Measurements from ENCODE around the gene SELENOM.

DNA sequence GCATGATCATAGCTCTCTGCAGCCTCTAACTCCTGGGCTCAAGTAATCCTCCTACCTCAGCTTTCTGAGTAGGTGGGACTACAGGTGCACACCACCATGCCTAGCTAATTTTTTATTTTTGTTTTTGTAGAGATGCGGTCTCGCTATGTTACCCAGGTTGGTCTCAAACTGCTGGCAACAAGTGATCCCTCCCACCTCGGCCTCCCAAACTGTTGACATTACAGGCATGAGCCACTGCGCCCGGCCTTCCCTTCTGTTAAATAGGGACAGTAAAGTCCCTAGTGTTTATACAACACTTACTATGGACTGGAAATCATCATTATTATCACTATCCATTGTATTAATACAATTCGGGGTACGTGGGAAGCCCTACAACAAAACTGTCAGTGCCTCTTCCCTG is 12.6 kb downstream of the SELENOM start:
- TF ChIP-seq, protein P1, sequence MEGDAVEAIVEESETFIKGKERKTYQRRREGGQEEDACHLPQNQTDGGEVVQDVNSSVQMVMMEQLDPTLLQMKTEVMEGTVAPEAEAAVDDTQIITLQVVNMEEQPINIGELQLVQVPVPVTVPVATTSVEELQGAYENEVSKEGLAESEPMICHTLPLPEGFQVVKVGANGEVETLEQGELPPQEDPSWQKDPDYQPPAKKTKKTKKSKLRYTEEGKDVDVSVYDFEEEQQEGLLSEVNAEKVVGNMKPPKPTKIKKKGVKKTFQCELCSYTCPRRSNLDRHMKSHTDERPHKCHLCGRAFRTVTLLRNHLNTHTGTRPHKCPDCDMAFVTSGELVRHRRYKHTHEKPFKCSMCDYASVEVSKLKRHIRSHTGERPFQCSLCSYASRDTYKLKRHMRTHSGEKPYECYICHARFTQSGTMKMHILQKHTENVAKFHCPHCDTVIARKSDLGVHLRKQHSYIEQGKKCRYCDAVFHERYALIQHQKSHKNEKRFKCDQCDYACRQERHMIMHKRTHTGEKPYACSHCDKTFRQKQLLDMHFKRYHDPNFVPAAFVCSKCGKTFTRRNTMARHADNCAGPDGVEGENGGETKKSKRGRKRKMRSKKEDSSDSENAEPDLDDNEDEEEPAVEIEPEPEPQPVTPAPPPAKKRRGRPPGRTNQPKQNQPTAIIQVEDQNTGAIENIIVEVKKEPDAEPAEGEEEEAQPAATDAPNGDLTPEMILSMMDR (IDR thresholded peaks at IDR 0.05; ENCODE audit: insufficient read depth, low read length, poor library complexity, severe bottlenecking), result no peak
- no peak for TF ChIP-seq EZH2phosphoT487 (conservative IDR thresholded peaks at IDR 0.05; ENCODE audit: low read length)
